ENCODE data around the gene FAM168A. TPM values are rescaled to one million over a fixed set of nuclear protein-coding genes. Genes with fewer than 3 reads are reported as not detected.

FAM168A gene
- total RNA-seq, 4 donors from 2014 or later, result 17.9 to 33.2 (median 24.7) TPM

GRCh38 chr11:73592640-73593039 lies 5.3 kb downstream of the FAM168A start:
- TF ChIP-seq CTCF (IDR thresholded peaks at IDR 0.05; ENCODE audit: low read depth), result no peak

DNA sequence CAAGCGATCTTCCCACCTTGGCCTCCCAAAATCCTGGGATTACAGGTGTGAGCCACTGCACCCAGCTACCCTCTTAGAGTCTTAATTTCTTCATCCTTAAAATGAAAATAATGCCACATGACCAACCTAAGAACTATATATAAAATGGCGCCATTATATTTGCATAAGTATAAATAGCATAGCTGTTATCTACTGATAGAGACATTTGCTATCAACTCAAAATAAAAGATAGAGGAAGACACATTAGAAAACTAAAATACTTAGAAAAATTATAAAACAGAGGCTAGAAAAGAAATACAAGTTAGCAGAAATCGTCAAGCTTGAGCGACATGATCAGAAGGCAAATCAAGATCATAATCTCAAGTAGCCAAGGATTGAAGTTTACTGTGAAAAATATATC lies 6.2 kb downstream of the FAM168A start:
- no peak for TF ChIP-seq CTCF (IDR thresholded peaks at IDR 0.05; ENCODE audit: low read depth)

GRCh38 chr11:73590991-73591390 lies 6.9 kb downstream of the FAM168A start:
- no peak for TF ChIP-seq CTCF (IDR thresholded peaks at IDR 0.05; ENCODE audit: low read depth)

DNA sequence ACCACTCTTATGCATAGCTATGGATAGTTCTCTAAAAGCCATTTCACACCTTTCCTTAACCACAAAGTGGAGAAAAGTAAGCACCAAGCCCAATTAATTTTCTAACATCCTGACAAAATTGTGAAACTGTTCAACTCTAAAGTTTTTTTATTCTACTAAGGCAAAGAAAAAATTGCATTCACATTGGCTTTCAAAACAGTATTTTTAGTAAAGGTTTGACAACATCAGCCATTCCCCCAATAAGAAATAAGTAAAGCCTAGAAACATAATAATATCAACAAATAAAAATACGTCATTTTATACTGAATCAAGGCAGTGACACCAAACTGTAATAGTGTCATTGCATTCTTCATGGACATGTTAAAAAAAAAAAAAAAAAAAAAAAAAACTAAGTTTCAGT lies 11.1 kb downstream of the FAM168A start:
- no peak for TF ChIP-seq CTCF (IDR thresholded peaks at IDR 0.05; ENCODE audit: low read depth)

- TF ChIP-seq CTCF (IDR thresholded peaks at IDR 0.05; ENCODE audit: low read depth), result no peak
These were observed 11.9 kb downstream of the FAM168A start for GRCh38 chr11:73585834-73586575.

DNA sequence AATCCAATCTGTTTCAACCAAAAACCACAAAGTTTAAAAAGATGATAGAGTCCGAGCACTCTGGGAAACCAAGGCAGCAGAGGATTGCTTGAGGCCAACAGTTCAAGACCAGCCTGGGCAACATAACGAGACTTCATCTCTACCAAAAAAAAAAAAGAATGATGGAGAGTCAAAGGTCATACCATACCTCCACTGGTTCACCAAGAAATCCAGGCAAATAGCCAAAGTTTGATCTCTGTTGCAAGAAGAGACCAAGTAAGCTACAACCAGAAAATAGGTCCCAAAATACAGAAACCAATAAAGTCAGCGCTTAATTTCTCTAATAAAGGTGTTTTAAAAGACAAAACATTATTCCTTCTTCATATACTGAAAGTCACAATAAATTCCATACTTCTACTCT lies 13.1 kb downstream of the FAM168A start:
- TF ChIP-seq CTCF (IDR thresholded peaks at IDR 0.05; ENCODE audit: low read depth), result no peak

GRCh38 chr11:73582653-73583052 lies 15.3 kb downstream of the FAM168A start:
- TF ChIP-seq CTCF (IDR thresholded peaks at IDR 0.05; ENCODE audit: low read depth), result no peak
